ENCODE results near the gene MTNR1B. TPM values are rescaled to one million over a fixed set of nuclear protein-coding genes. Genes with fewer than 3 reads are reported as not detected.

The MTNR1B gene
- total and polyA plus RNA-seq, 2 of the 13 experiments (the other 11 are each of a cell fraction or from before 2014, with no cell fraction given) = not detected

DNA sequence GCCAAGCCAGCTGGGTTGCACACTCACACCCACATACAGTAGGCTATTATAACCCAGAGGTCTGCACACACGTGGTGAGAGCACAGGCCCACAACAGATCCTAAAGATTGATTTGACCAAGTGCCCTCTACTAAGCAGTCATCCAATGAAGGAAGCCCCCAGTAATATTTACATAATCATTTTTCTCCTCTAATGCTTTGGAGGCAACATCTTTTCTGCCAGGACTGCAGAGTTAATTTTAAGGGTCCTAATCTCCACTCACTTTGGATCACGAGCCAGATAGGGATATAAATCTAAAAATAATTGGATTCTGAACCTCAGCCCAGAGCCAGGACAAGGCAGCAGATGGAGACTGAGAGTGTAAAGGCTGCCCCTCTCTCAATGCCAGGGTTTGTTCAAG, 49.1 kb upstream of the MTNR1B start (continued):
- TF ChIP-seq, protein P1, sequence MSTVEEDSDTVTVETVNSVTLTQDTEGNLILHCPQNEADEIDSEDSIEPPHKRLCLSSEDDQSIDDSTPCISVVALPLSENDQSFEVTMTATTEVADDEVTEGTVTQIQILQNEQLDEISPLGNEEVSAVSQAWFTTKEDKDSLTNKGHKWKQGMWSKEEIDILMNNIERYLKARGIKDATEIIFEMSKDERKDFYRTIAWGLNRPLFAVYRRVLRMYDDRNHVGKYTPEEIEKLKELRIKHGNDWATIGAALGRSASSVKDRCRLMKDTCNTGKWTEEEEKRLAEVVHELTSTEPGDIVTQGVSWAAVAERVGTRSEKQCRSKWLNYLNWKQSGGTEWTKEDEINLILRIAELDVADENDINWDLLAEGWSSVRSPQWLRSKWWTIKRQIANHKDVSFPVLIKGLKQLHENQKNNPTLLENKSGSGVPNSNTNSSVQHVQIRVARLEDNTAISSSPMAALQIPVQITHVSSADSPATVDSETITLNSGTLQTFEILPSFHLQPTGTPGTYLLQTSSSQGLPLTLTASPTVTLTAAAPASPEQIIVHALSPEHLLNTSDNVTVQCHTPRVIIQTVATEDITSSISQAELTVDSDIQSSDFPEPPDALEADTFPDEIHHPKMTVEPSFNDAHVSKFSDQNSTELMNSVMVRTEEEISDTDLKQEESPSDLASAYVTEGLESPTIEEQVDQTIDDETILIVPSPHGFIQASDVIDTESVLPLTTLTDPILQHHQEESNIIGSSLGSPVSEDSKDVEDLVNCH (CRISPR knock-in tag; IDR thresholded peaks at IDR 0.05) = no peak
- no peak for TF ChIP-seq ZC3H13 (CRISPR knock-in tag; IDR thresholded peaks at IDR 0.05)
- no peak for TF ChIP-seq ZNF326 (CRISPR knock-in tag; IDR thresholded peaks at IDR 0.05; ENCODE audit: borderline replicate concordance)

DNA sequence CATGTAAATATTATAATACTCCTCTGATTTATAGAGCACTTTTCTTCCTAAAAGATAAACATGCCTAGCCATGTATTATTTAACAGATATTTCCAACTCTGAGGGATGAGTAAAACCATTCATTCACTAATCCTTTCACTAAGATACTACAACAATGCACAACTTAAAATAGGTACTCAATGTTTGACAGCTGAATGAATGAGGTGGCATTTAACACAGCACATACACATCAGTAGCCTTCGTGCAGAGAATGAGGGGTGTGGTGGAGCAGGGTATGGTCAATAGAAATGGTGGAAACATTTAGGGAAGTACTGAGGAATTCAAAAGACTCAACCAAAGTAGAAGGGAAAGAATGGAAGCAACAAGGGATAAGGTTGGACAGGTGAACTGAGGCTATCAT, 46.7 kb upstream of the MTNR1B start:
- Histone ChIP-seq H2AFZ (ENCODE audit: low read length) (no peak overlapping the region), H3K4me3 (replicated peaks in 1 of 3; ENCODE audit: insufficient read depth in 1 of 3, low read depth in 2 of 3, low read length in 3 of 3) (no peak overlapping the region), H4K20me1 (ENCODE audit: insufficient read depth, low read length) (no peaks in the 10 kb centered on the region), H3K9ac (ENCODE audit: insufficient read depth, low read depth, low read length) (no peak overlapping the region), H3K27ac (ENCODE audit: extremely low read length, insufficient read depth, low read length) (no peak overlapping the region), H3K4me1 (ENCODE audit: insufficient read depth, low read length) (no peaks in the 10 kb centered on the region), H3K27me3 (ENCODE audit: control insufficient read depth in 1 of 2, insufficient read depth in 2 of 2, low read length in 2 of 2) (no peaks in the 10 kb centered on the region; a peak in 1 of 5 replicates), H3K4me2 (ENCODE audit: low read depth, low read length) (no peak overlapping the region), H3K9me3 (ENCODE audit: low read length) (peaks cover 26% of the 10 kb centered on the region), H3K36me3 (replicated peaks in 1 of 2; ENCODE audit: control insufficient read depth in 1 of 2, insufficient read depth in 2 of 2, low read length in 2 of 2) (no peaks in the 10 kb centered on the region), H3K79me2 (ENCODE audit: insufficient read depth, low read length) (no peaks in the 10 kb centered on the region)
- WGBS (ENCODE audit: low lambda C conversion rate) = 0% methylated on average over 1 of the region's 1 CpG
- TF ChIP-seq FIP1L1 (IDR thresholded peaks at IDR 0.05; ENCODE audit: borderline replicate concordance, insufficient read depth, low read depth, low read length) = no peak
- no peak for TF ChIP-seq SP1 (IDR thresholded peaks at IDR 0.05)
- TF ChIP-seq SP1 (CRISPR knock-in tag; IDR thresholded peaks at IDR 0.05) = no peak
- in situ Hi-C loops (cut with HindIII; ENCODE audit: extremely low pct_ligation_motif_present, low pct_unique_long_range_greater_than_20kb) (no loop called here), intact Hi-C loops (cut with micrococcal nuclease; ENCODE audit: unreplicated experiment) (no loop called here)
- DNase-seq (ENCODE audit: low spot score) (no peak), FAIRE-seq (no peak), ATAC-seq (no peak)
- ChIA-PET POLR2A (no interaction called here), CTCF (ENCODE audit: low intra/inter-chr PET ratio, low total read pairs) (no interaction called here)
- BruUV-seq (replicated peaks) = no TSS peak
